ENCODE results near the gene HSF5.

Gene HSF5

GRCh38 chr17:58531661-58532554 is 43.7 kb upstream of the HSF5 start:
- Histone ChIP-seq H3K4me1 (ENCODE audit: control insufficient read depth in 1 of 2, insufficient read depth in 2 of 2, low read length in 2 of 2) (peaks cover 9 to 25% of the 10 kb centered on the region in 2 experiments), H2BK5ac (ENCODE audit: low read depth, low read length, poor library complexity) (no peak overlapping the region), H2AFZ (ENCODE audit: insufficient read depth, low read length, poor library complexity) (no peak overlapping the region), H3K27ac (ENCODE audit: low read depth, low read length) (no peak overlapping the region), H3K9me3 (ENCODE audit: insufficient read depth, low read depth, low read length) (no peaks in the 10 kb centered on the region), H2BK12ac (ENCODE audit: low read length) (no peak overlapping the region), H2BK120ac (ENCODE audit: insufficient read depth, low read length, poor library complexity) (no peak overlapping the region), H3K36me3 (ENCODE audit: control insufficient read depth in 1 of 2, insufficient read depth in 2 of 2, low read length in 2 of 2) (no peaks in the 10 kb centered on the region), H3K79me1 (ENCODE audit: low read length) (no peaks in the 10 kb centered on the region), H3K18ac (ENCODE audit: low read length) (no peak overlapping the region), H3K14ac (ENCODE audit: low read length) (no peak overlapping the region), H3K79me2 (ENCODE audit: control insufficient read depth, insufficient read depth, low read length, poor library complexity) (no peaks in the 10 kb centered on the region), H3K4me3 (ENCODE audit: low read depth, low read length) (peak overlapping the region; percentile 65), H3K9ac (ENCODE audit: low read length) (no peak overlapping the region), H3K4me2 (ENCODE audit: low read length) (peak overlapping the region; percentile 81), H2AK5ac (ENCODE audit: low read length) (no peak overlapping the region), H4K91ac (ENCODE audit: low read depth, low read length) (no peak overlapping the region), H4K12ac (ENCODE audit: low read depth, low read length) (no peak overlapping the region), H3K23ac (ENCODE audit: low read length) (no peak overlapping the region), H3K27me3 (ENCODE audit: insufficient read depth, low read length) (peaks cover 16% of the 10 kb centered on the region), H4K8ac (ENCODE audit: low read depth, low read length) (no peak overlapping the region), H3K4ac (ENCODE audit: low read depth, low read length) (no peak overlapping the region)
- no CpG with 5 or more reads among the region's 82 CpGs for WGBS (ENCODE audit: extremely low coverage, insufficient coverage, insufficient read length)
- peak; percentile 32 to 67 for DNase-seq

- Histone ChIP-seq H2BK12ac (ENCODE audit: low read length) (no peak overlapping the region), H4K91ac (ENCODE audit: low read depth, low read length) (no peak overlapping the region), H3K9ac (ENCODE audit: low read length) (no peak overlapping the region), H2AFZ (ENCODE audit: insufficient read depth, low read length, poor library complexity) (no peak overlapping the region), H3K9me3 (ENCODE audit: insufficient read depth, low read depth, low read length) (no peaks in the 10 kb centered on the region), H3K4me2 (ENCODE audit: low read length) (peak overlapping the region; percentile 81), H3K23ac (ENCODE audit: low read length) (no peak overlapping the region), H3K14ac (ENCODE audit: low read length) (no peak overlapping the region), H2BK5ac (ENCODE audit: low read depth, low read length, poor library complexity) (no peak overlapping the region), H3K27ac (ENCODE audit: low read depth, low read length) (no peak overlapping the region), H4K8ac (ENCODE audit: low read depth, low read length) (no peak overlapping the region), H3K4me3 (ENCODE audit: low read depth, low read length) (no peak overlapping the region), H3K18ac (ENCODE audit: low read length) (no peak overlapping the region), H3K79me1 (ENCODE audit: low read length) (no peaks in the 10 kb centered on the region), H3K4ac (ENCODE audit: low read depth, low read length) (no peak overlapping the region), H2BK120ac (ENCODE audit: insufficient read depth, low read length, poor library complexity) (no peak overlapping the region), H3K4me1 (ENCODE audit: control insufficient read depth in 1 of 2, insufficient read depth in 2 of 2, low read length in 2 of 2) (peaks cover 9 to 25% of the 10 kb centered on the region in 2 experiments), H3K27me3 (ENCODE audit: insufficient read depth, low read length) (peaks cover 16% of the 10 kb centered on the region), H3K79me2 (ENCODE audit: control insufficient read depth, insufficient read depth, low read length, poor library complexity) (no peaks in the 10 kb centered on the region), H2AK5ac (ENCODE audit: low read length) (no peak overlapping the region), H4K12ac (ENCODE audit: low read depth, low read length) (no peak overlapping the region), H3K36me3 (ENCODE audit: control insufficient read depth in 1 of 2, insufficient read depth in 2 of 2, low read length in 2 of 2) (no peaks in the 10 kb centered on the region)
- no CpG with 5 or more reads among the region's 3 CpGs for WGBS (ENCODE audit: extremely low coverage, insufficient coverage, insufficient read length)
- DNase-seq = no peak
These were observed 42.9 kb upstream of the HSF5 start for GRCh38 chr17:58531122-58531521.

- Histone ChIP-seq H3K9ac (ENCODE audit: low read length) (no peak overlapping the region), H2AK5ac (ENCODE audit: low read length) (no peak overlapping the region), H2AFZ (ENCODE audit: insufficient read depth, low read length, poor library complexity) (no peak overlapping the region), H3K23ac (ENCODE audit: low read length) (no peak overlapping the region), H3K4me2 (ENCODE audit: low read length) (no peak overlapping the region), H3K14ac (ENCODE audit: low read length) (no peak overlapping the region), H4K12ac (ENCODE audit: low read depth, low read length) (no peak overlapping the region), H4K91ac (ENCODE audit: low read depth, low read length) (no peak overlapping the region), H3K9me3 (ENCODE audit: insufficient read depth, low read depth, low read length) (no peaks in the 10 kb centered on the region), H4K8ac (ENCODE audit: low read depth, low read length) (no peak overlapping the region), H3K27ac (ENCODE audit: low read depth, low read length) (no peak overlapping the region), H2BK5ac (ENCODE audit: low read depth, low read length, poor library complexity) (no peak overlapping the region), H3K36me3 (ENCODE audit: control insufficient read depth in 1 of 2, insufficient read depth in 2 of 2, low read length in 2 of 2) (no peaks in the 10 kb centered on the region), H3K79me1 (ENCODE audit: low read length) (no peaks in the 10 kb centered on the region), H3K27me3 (ENCODE audit: insufficient read depth, low read length) (peaks cover 16% of the 10 kb centered on the region), H3K79me2 (ENCODE audit: control insufficient read depth, insufficient read depth, low read length, poor library complexity) (no peaks in the 10 kb centered on the region), H2BK120ac (ENCODE audit: insufficient read depth, low read length, poor library complexity) (no peak overlapping the region), H2BK12ac (ENCODE audit: low read length) (no peak overlapping the region), H3K4me3 (ENCODE audit: low read depth, low read length) (no peak overlapping the region), H3K18ac (ENCODE audit: low read length) (no peak overlapping the region), H3K4me1 (ENCODE audit: control insufficient read depth in 1 of 2, insufficient read depth in 2 of 2, low read length in 2 of 2) (peaks cover 9 to 24% of the 10 kb centered on the region in 2 experiments), H3K4ac (ENCODE audit: low read depth, low read length) (no peak overlapping the region)
- DNase-seq = no peak
- no CpG with 5 or more reads among the region's 2 CpGs for WGBS (ENCODE audit: extremely low coverage, insufficient coverage, insufficient read length)
These were observed 42.4 kb upstream of the HSF5 start for GRCh38 chr17:58530655-58531054.

- Histone ChIP-seq H3K23ac (ENCODE audit: low read length) (no peak overlapping the region), H2BK5ac (ENCODE audit: low read depth, low read length, poor library complexity) (no peak overlapping the region), H4K91ac (ENCODE audit: low read depth, low read length) (no peak overlapping the region), H2AFZ (ENCODE audit: insufficient read depth, low read length, poor library complexity) (no peak overlapping the region), H4K12ac (ENCODE audit: low read depth, low read length) (no peak overlapping the region), H3K9me3 (ENCODE audit: insufficient read depth, low read depth, low read length) (no peaks in the 10 kb centered on the region), H3K14ac (ENCODE audit: low read length) (no peak overlapping the region), H3K4me2 (ENCODE audit: low read length) (no peak overlapping the region), H3K4me3 (ENCODE audit: low read depth, low read length) (no peak overlapping the region), H3K9ac (ENCODE audit: low read length) (no peak overlapping the region), H3K36me3 (ENCODE audit: control insufficient read depth in 1 of 2, insufficient read depth in 2 of 2, low read length in 2 of 2) (no peaks in the 10 kb centered on the region), H4K8ac (ENCODE audit: low read depth, low read length) (no peak overlapping the region), H3K18ac (ENCODE audit: low read length) (no peak overlapping the region), H3K4ac (ENCODE audit: low read depth, low read length) (no peak overlapping the region), H3K27me3 (ENCODE audit: insufficient read depth, low read length) (peaks cover 16% of the 10 kb centered on the region), H3K27ac (ENCODE audit: low read depth, low read length) (no peak overlapping the region), H2BK12ac (ENCODE audit: low read length) (no peak overlapping the region), H3K4me1 (ENCODE audit: control insufficient read depth in 1 of 2, insufficient read depth in 2 of 2, low read length in 2 of 2) (peaks cover 16 to 24% of the 10 kb centered on the region in 2 experiments), H3K79me1 (ENCODE audit: low read length) (peaks cover 2% of the 10 kb centered on the region), H3K79me2 (ENCODE audit: control insufficient read depth, insufficient read depth, low read length, poor library complexity) (no peaks in the 10 kb centered on the region), H2BK120ac (ENCODE audit: insufficient read depth, low read length, poor library complexity) (no peak overlapping the region), H2AK5ac (ENCODE audit: low read length) (no peak overlapping the region)
- no CpG with 5 or more reads among the region's 1 CpG for WGBS (ENCODE audit: extremely low coverage, insufficient coverage, insufficient read length)
- no peak for DNase-seq
These were observed 41.1 kb upstream of the HSF5 start for GRCh38 chr17:58529275-58529674.

All from trophoblast cell (in vitro differentiated cells and primary cell).